ENCODE results near the gene FMO2. TPM values are rescaled to one million over a fixed set of nuclear protein-coding genes. Genes with fewer than 3 reads are reported as not detected.

Gene FMO2
- total RNA-seq, 1 donor from 2014 or later: not detected

DNA sequence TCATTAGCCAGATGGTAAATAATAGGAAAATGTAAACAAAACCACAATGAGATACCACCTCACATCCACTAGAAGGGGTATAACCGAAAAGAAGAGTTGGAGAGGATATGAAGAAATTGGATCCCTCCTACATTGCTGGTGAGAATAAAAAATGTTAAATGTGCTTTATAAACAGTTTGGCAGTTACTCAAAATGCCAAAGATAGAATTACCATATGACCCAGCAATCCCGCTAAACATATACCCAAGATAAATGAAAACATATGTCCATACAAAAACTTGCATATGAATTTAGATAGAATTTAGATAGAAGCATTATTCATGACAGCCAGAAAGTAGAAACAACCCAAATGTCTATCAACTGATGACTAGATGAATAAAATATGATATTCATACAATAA, 4.4 kb upstream of the FMO2 start:
- TF ChIP-seq, protein P1, sequence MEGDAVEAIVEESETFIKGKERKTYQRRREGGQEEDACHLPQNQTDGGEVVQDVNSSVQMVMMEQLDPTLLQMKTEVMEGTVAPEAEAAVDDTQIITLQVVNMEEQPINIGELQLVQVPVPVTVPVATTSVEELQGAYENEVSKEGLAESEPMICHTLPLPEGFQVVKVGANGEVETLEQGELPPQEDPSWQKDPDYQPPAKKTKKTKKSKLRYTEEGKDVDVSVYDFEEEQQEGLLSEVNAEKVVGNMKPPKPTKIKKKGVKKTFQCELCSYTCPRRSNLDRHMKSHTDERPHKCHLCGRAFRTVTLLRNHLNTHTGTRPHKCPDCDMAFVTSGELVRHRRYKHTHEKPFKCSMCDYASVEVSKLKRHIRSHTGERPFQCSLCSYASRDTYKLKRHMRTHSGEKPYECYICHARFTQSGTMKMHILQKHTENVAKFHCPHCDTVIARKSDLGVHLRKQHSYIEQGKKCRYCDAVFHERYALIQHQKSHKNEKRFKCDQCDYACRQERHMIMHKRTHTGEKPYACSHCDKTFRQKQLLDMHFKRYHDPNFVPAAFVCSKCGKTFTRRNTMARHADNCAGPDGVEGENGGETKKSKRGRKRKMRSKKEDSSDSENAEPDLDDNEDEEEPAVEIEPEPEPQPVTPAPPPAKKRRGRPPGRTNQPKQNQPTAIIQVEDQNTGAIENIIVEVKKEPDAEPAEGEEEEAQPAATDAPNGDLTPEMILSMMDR (IDR thresholded peaks at IDR 0.05; ENCODE audit: unreplicated experiment): no peak
- H3K9me3 Mint-ChIP-seq (ENCODE audit: unreplicated experiment): no peaks in the 10 kb centered on the region
- H3K27ac Mint-ChIP-seq (ENCODE audit: unreplicated experiment): no peak overlapping the region
- no peaks in the 10 kb centered on the region for H3K4me1 Mint-ChIP-seq (ENCODE audit: unreplicated experiment)
- H3K36me3 Mint-ChIP-seq (ENCODE audit: low read depth, unreplicated experiment): no peaks in the 10 kb centered on the region
- H3K4me3 Mint-ChIP-seq (ENCODE audit: unreplicated experiment): no peak overlapping the region
- H3K27me3 Mint-ChIP-seq (ENCODE audit: unreplicated experiment): no peaks in the 10 kb centered on the region
- DNase-seq (ENCODE audit: low spot score): no peak

DNA sequence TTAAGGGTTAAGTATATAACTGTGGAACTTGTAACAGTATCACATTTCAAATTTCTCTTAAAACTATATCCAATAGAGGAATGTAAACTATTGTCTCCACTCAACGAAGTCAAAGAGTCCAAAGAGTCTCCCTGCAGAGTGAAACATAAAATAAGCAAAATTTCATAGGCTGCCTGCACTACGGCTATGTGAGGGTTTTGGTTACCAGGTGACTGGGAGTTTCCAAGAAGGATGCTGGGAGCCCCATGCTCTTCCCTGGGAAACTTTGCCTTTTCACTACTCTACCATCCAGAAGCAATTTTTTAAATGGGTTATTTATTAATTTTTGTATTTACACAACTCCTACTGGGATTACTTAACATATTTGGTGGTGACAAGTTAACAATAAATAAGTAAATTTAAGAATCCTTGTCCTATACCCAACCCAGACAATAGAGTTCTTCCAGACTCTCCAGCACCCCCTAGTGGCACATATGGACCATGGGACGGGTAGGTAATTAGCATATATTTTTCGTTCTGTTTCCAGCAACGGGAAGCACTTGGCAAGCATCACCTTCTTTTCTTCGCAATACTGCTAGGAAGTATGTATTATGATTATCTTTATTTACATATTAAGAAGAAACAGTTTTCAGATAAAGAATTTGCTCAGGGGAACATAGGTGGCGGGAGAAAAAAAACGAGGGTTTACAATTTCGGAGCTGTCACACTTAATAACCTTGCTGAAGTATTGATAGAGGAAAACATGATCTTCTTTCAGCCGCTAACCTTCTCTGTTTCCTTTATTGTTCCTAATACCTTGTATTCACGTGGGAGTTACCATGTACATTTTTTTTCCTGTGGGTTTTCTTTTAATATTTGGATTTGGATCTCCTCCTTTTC, 3.5 kb downstream of the FMO2 start:
- Mint-ChIP-seq H3K4me1 (ENCODE audit: unreplicated experiment) (no peaks in the 10 kb centered on the region), H3K27me3 (ENCODE audit: unreplicated experiment) (no peaks in the 10 kb centered on the region)
- TF ChIP-seq, protein P1 (IDR thresholded peaks at IDR 0.05; ENCODE audit: unreplicated experiment): peak; percentile 82

DNA sequence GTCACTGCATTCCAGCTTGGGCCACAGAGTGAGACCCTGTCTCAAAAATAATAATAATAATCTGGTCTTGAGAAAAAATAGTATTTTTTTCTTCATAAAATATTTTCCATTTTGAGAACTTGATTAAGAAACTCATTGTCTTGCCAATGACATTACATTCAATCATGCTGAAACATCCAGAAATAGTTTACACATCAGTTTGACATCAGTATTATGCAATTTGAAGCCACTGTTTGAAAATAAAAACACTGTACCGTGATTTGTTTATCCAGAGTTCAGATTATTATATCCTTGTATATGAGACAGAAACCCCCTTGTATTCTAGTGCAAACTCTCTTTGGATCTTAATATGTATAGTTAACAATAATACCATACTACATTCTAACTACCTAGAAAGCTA, 6.9 kb downstream of the FMO2 start:
- no peaks in the 10 kb centered on the region for H3K9me3 Mint-ChIP-seq (ENCODE audit: unreplicated experiment)
- no peak overlapping the region for H3K27ac Mint-ChIP-seq (ENCODE audit: unreplicated experiment)
- DNase-seq (ENCODE audit: low spot score): no peak
- TF ChIP-seq, protein P1 (IDR thresholded peaks at IDR 0.05; ENCODE audit: unreplicated experiment): no peak
- H3K4me1 Mint-ChIP-seq (ENCODE audit: unreplicated experiment): no peaks in the 10 kb centered on the region
- no peaks in the 10 kb centered on the region for H3K36me3 Mint-ChIP-seq (ENCODE audit: low read depth, unreplicated experiment)
- H3K4me3 Mint-ChIP-seq (ENCODE audit: unreplicated experiment): no peak overlapping the region
- H3K27me3 Mint-ChIP-seq (ENCODE audit: unreplicated experiment): no peaks in the 10 kb centered on the region

More for the DNA sequence above, 3.5 kb downstream of the FMO2 start:
- Mint-ChIP-seq H3K9me3 (ENCODE audit: unreplicated experiment) (no peaks in the 10 kb centered on the region), H3K4me3 (ENCODE audit: unreplicated experiment) (no peak overlapping the region), H3K36me3 (ENCODE audit: low read depth, unreplicated experiment) (no peaks in the 10 kb centered on the region), H3K27ac (ENCODE audit: unreplicated experiment) (no peak overlapping the region)
- DNase-seq (ENCODE audit: low spot score): peak; percentile 45

DNA sequence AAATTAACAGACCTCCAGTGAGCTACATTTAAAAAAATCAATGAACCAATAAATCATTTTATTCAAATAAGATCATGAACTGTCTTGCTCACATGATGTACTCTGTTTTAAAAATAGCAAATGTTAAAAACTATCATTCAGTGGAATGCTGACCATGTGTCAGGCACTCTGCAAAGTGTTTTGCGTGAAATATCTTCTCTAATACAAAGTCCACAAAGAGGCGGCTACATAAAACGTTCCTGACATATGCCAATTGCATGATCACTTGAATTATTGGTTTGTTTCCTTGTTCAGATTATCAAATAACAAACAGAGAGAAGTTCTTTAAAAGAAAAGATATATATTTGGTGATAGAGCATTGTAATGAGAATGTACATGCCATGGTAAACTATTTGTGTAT, 10.7 kb downstream of the FMO2 start:
- TF ChIP-seq, protein P1 (IDR thresholded peaks at IDR 0.05; ENCODE audit: unreplicated experiment): no peak
- DNase-seq (ENCODE audit: low spot score): no peak
- Mint-ChIP-seq H3K4me3 (ENCODE audit: unreplicated experiment) (no peak overlapping the region), H3K9me3 (ENCODE audit: unreplicated experiment) (no peaks in the 10 kb centered on the region), H3K4me1 (ENCODE audit: unreplicated experiment) (no peaks in the 10 kb centered on the region), H3K27ac (ENCODE audit: unreplicated experiment) (no peak overlapping the region), H3K27me3 (ENCODE audit: unreplicated experiment) (no peaks in the 10 kb centered on the region), H3K36me3 (ENCODE audit: low read depth, unreplicated experiment) (no peaks in the 10 kb centered on the region)

DNA sequence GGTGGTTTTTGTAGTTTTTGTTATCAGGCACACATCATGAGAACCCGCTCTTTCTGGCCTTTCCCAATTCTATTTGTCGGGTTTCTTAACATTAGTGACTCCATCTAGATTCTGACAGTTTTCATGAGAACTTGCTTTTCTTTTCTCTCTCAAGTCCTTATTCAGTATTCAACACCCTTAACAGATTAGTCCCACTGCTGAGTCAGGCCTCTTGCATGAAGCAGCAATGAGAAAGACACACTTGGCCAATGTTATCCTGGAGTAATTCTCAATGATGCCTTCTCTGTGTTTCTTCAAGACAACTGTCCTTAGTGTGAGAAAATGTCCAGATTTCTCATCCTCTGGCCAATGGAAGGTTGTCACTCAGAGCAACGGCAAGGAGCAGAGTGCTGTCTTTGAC, 11.3 kb downstream of the FMO2 start:
- Mint-ChIP-seq H3K4me1 (ENCODE audit: unreplicated experiment) (no peaks in the 10 kb centered on the region), H3K27ac (ENCODE audit: unreplicated experiment) (no peak overlapping the region), H3K4me3 (ENCODE audit: unreplicated experiment) (no peak overlapping the region), H3K9me3 (ENCODE audit: unreplicated experiment) (no peaks in the 10 kb centered on the region), H3K36me3 (ENCODE audit: low read depth, unreplicated experiment) (no peaks in the 10 kb centered on the region), H3K27me3 (ENCODE audit: unreplicated experiment) (no peaks in the 10 kb centered on the region)
- DNase-seq (ENCODE audit: low spot score): no peak
- TF ChIP-seq, protein P1 (IDR thresholded peaks at IDR 0.05; ENCODE audit: unreplicated experiment): no peak

All from endothelial cell (in vitro differentiated cells).